ENCODE data around the gene PRKG1. TPM values are rescaled to one million over a fixed set of nuclear protein-coding genes. Genes with fewer than 3 reads are reported as not detected.
A peak's percentile ranks its signal among the peaks of the same experiment; 100 is the strongest.

Gene PRKG1
- total RNA-seq, 6 experiments from 2014 or later, result 1.1 to 2.0 (median 1.3) TPM

DNA sequence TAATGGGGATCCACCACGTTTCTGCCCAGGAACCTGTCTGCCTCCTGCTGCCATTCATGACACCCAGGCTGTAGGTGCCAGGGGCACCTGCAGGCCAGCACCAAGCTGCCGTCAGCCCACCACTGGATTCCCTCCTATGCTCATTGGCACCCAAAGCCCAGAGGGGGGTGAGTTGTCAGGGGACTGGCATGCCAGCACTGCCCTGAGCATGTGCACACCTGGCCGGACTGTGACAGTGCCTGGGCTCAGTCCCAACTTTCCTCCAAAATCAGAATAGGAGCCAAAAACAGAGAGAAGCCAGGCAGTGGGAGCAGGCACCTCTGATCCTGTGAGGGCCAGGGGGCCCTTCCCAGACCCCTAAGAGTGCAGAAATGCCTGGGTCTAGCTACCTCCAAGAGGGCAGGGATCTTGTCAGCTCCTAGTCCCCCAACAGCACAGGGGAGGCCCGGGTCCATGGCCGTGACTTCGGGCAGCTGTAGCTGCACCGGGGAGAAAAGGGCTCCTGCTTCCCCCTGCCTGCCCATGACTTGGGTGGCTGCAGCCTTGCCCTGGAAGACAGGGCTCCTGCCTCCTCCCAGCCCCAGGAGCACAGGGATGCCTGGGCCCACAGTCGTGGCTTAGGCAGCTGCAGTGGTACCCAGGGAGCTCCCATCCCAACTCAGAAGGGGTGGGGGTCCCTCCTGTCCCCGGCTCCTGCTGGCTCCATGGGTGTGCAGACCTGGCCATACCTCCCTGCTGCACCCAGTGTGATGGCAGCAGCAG lies 990.0 kb downstream of the PRKG1 start:
- intact Hi-C loops (cut with DNase I), result no loop called here
- Histone ChIP-seq H3K36me3 (no peaks in the 10 kb centered on the region), H3K27me3 (no peaks in the 10 kb centered on the region), H3K4me1 (no peaks in the 10 kb centered on the region), H3K9me3 (no peaks in the 10 kb centered on the region), H3K4me3 (no peak overlapping the region), H3K27ac (no peak overlapping the region)
- DNase-seq, result no peak
- ATAC-seq, result peak in 1 of 4 donors; percentile 36
- no CpG with 5 or more reads among the region's 9 CpGs for WGBS (ENCODE audit: insufficient coverage, low coverage, low lambda C conversion rate, missing lambda C conversion rate)
- TF ChIP-seq, protein P1, sequence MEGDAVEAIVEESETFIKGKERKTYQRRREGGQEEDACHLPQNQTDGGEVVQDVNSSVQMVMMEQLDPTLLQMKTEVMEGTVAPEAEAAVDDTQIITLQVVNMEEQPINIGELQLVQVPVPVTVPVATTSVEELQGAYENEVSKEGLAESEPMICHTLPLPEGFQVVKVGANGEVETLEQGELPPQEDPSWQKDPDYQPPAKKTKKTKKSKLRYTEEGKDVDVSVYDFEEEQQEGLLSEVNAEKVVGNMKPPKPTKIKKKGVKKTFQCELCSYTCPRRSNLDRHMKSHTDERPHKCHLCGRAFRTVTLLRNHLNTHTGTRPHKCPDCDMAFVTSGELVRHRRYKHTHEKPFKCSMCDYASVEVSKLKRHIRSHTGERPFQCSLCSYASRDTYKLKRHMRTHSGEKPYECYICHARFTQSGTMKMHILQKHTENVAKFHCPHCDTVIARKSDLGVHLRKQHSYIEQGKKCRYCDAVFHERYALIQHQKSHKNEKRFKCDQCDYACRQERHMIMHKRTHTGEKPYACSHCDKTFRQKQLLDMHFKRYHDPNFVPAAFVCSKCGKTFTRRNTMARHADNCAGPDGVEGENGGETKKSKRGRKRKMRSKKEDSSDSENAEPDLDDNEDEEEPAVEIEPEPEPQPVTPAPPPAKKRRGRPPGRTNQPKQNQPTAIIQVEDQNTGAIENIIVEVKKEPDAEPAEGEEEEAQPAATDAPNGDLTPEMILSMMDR (IDR thresholded peaks at IDR 0.05), result no peak
- no peak for TF ChIP-seq POLR2A (IDR thresholded peaks at IDR 0.05)

- Histone ChIP-seq H3K27ac (no peak overlapping the region), H3K36me3 (no peaks in the 10 kb centered on the region), H3K9me3 (no peaks in the 10 kb centered on the region), H3K4me1 (no peaks in the 10 kb centered on the region), H3K4me3 (no peak overlapping the region), H3K27me3 (no peaks in the 10 kb centered on the region)
- DNase-seq, result no peak
- intact Hi-C loops (cut with DNase I), result no loop called here
- WGBS (ENCODE audit: insufficient coverage, low coverage, low lambda C conversion rate, missing lambda C conversion rate), result 54% methylated on average over 6 of the region's 6 CpGs
- no peak for TF ChIP-seq POLR2A (IDR thresholded peaks at IDR 0.05)
- TF ChIP-seq, protein P1 (IDR thresholded peaks at IDR 0.05), result no peak
- ATAC-seq, result no peak
Measured at GRCh38 chr10:52066383-52066782, 992.1 kb downstream of the PRKG1 start.

DNA sequence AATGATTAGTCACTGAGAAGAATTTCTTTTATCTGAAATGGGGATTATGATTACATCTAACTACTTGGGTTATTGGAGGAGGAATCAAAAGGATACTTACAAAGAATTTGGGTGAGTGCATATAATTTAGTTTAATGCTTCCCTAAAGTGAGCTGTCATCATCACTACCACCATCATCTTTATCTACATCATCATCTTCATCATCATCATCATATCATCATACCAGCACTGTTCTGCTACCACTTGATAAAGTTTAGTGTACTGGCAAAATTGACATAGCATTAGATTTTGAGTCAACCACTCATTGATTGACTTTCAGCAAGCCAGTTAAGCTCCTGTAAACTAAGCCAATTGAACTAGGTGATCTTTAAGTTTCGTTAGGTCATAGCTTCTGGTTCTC lies 994.2 kb downstream of the PRKG1 start:
- intact Hi-C loops (cut with DNase I), result no loop called here
- H3K9me3 ChIP-seq, result no peaks in the 10 kb centered on the region
- H3K4me1 ChIP-seq, result no peaks in the 10 kb centered on the region
- H3K36me3 ChIP-seq, result no peaks in the 10 kb centered on the region
- H3K27ac ChIP-seq, result no peak overlapping the region
- DNase-seq (no peak), ATAC-seq (no peak)
- no peak for TF ChIP-seq POLR2A (IDR thresholded peaks at IDR 0.05)
- TF ChIP-seq, protein P1 (IDR thresholded peaks at IDR 0.05), result no peak
- no peak overlapping the region for H3K4me3 ChIP-seq
- no peaks in the 10 kb centered on the region for H3K27me3 ChIP-seq
- WGBS (ENCODE audit: insufficient coverage, low coverage, low lambda C conversion rate, missing lambda C conversion rate), result no CpG with 5 or more reads among the region's 1 CpG

GRCh38 chr10:52071814-52072213 lies 997.5 kb downstream of the PRKG1 start:
- TF ChIP-seq POLR2A (IDR thresholded peaks at IDR 0.05), result no peak
- TF ChIP-seq, protein P1 (IDR thresholded peaks at IDR 0.05), result no peak
- no peak overlapping the region for H3K4me3 ChIP-seq
- WGBS (ENCODE audit: insufficient coverage, low coverage, low lambda C conversion rate, missing lambda C conversion rate), result 75% methylated on average over 7 of the region's 7 CpGs
- no peaks in the 10 kb centered on the region for H3K9me3 ChIP-seq
- no peak for DNase-seq
- H3K36me3 ChIP-seq, result no peaks in the 10 kb centered on the region
- no peaks in the 10 kb centered on the region for H3K27me3 ChIP-seq
- intact Hi-C loops (cut with DNase I), result no loop called here
- H3K4me1 ChIP-seq, result no peaks in the 10 kb centered on the region
- H3K27ac ChIP-seq, result no peak overlapping the region
- ATAC-seq, result no peak
